GM18520 (cell line): Measurements from ENCODE around the gene PLEK.
"Not testable (repeated sequence)": the region's sequence is repeated elsewhere in the genome, so short reads cannot be mapped to it uniquely, and the experiment has no call there.

Source experiments
- ATAC-seq: cut with Tn5 transposase; IDR thresholded peaks from one replicate; pipeline ENCODE4 v1.9.1; 2021; ENCODE audit not compliant: unreplicated experiment

Gene PLEK

GRCh38 chr2:68438455-68439303, 73.6 kb downstream of the PLEK start:
- ATAC-seq: no peak

GRCh38 chr2:68441179-68441993, 76.3 kb downstream of the PLEK start:
- peak; percentile 97 for ATAC-seq

- ATAC-seq: no peak
Measured at GRCh38 chr2:68441994-68442322, 76.9 kb downstream of the PLEK start.

- not testable (repeated sequence) for ATAC-seq
Measured at GRCh38 chr2:68446425-68446824, 81.3 kb downstream of the PLEK start.
